NCI-H2081 treated with DMSO at 0.1 percent for 48 hours (cell line): ENCODE data around the gene DHRS9.
"Not testable (repeated sequence)": the region's sequence is repeated elsewhere in the genome, so short reads cannot be mapped to it uniquely, and the experiment has no call there.

ENCODE experiments used
- DNase-seq: peaks from one replicate; lab custom pipeline; 2025; lab: John Stamatoyannopoulos, UW

The DHRS9 gene

DNA sequence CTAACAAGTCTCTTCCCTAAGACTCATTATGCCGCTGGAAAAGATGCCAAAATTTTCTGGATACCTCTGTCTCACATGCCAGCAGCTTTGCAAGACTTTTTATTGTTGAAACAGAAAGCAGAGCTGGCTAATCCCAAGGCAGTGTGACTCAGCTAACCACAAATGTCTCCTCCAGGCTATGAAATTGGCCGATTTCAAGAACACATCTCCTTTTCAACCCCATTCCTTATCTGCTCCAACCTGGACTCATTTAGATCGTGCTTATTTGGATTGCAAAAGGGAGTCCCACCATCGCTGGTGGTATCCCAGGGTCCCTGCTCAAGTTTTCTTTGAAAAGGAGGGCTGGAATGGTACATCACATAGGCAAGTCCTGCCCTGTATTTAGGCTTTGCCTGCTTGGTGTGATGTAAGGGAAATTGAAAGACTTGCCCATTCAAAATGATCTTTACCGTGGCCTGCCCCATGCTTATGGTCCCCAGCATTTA lies 26.3 kb downstream of the DHRS9 start:
- no peak for DNase-seq

DNA sequence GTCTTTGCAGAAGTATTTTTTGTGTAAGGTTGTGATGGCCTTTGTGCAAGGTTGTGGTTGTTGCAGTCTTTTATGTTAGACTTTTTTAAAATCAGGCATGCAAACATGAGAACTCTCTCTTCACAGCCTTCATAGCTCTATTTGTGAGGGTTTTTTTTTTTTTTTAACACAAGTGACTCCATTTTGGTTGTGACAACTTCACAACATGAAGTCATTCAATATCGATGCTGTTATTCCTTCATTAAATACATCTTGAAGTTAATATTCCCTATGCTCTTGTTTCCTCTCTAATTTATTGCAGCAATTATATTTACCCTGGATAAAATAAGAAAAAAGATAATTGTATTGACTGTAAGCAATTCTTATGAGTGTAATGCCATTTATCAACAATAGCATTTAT lies 35.5 kb downstream of the DHRS9 start:
- no peak for DNase-seq

DNA sequence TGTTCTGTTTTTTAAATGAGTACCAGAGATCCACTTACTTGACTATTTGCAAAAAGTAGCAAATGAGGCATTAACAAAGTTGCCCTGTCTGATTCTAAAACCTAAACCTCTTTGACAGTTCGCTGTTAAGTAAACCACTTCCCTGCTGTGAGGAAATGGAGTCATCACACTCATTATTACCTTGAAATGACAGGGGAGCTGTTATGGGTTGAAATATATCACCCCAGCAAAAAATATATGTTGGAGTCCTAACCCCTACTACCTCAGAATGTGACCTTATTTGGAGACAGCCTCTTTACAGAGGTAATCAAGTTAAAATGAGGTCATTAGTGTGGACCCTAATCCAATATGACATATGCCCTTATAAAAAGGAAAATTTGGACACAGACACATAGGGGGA lies 36.1 kb downstream of the DHRS9 start:
- DNase-seq = no peak

DNA sequence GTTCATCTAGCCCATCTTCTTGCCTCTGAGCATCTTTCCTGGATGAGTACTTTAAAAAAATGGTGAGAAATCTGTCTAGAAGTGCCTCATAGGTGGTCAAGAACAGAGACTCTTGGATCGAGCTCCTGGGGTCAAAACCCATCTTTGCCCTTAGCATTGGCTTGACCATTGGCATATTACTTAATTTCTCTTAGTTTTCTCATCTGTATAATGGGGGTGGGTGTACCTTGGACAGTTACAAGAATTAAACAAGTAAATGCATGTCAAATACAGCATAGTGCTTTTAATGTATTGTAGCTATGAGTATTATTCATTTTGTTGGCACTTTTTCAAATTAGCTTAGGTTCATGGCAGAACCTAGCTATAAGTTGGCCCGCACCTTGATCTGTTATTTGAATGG lies 36.8 kb downstream of the DHRS9 start:
- DNase-seq = no peak

DNA sequence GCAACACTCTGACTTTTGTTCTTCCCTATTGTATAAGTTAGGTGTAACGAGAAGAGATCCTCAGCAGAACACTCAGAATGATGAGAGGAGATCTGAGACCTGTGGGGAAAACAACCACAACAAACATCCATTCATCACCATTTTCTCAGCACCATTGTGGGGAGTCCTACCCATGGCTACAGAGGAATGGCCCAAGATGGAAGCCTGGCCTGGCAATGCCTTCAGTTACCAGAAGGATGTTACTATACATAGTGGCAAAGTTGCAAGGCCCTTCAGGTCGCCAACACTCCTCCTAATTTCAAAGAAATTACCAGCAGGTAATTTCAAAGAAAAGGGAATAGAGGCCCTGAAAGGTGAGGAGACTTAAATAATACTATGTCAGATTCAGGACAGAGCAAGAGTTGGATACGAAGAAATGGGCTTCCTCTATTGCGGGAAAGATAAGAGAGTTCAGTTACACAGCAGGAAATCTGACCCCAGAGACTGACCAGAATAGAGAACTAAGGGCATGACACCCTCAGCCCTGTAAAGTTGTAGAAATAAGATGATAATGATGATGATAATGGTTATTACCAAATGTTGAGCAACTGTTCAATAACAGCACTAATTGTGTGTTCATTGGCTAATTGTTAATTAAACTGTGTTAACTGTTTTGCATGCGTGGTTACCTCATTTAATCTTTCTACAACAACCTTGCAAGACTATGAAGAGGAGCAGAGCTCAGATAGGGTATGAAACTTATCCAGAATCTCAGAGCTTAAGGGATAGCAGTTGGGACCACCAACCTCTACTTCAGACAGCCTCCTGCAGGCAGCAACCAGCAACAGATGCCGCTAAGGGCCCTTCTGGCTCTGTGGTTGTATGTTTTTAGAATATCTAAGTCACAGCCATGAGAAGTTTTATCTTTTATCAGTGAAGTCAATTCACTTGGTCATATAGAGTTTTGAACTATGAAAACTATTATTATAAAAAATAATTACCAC lies 37.5 kb downstream of the DHRS9 start:
- no peak for DNase-seq

DNA sequence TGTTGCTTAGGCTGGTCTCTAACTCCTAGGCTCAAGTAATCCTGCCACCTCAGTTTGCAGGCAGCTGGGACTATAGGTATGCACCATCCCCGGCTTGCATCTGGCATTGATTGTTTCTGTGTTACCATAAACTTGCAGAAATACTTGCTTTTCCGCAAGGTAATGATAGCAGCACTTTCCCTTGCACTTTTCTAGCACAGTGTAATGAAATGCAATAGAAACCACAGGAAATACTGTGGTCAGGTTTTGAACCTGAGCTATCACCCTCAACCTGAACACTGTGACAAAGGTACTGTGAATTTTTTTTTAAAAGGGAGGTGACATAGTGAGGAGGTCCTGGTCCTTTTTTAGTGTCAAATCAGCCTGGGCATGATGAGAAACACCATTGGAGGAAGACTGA lies 38.3 kb downstream of the DHRS9 start:
- no peak for DNase-seq

DNA sequence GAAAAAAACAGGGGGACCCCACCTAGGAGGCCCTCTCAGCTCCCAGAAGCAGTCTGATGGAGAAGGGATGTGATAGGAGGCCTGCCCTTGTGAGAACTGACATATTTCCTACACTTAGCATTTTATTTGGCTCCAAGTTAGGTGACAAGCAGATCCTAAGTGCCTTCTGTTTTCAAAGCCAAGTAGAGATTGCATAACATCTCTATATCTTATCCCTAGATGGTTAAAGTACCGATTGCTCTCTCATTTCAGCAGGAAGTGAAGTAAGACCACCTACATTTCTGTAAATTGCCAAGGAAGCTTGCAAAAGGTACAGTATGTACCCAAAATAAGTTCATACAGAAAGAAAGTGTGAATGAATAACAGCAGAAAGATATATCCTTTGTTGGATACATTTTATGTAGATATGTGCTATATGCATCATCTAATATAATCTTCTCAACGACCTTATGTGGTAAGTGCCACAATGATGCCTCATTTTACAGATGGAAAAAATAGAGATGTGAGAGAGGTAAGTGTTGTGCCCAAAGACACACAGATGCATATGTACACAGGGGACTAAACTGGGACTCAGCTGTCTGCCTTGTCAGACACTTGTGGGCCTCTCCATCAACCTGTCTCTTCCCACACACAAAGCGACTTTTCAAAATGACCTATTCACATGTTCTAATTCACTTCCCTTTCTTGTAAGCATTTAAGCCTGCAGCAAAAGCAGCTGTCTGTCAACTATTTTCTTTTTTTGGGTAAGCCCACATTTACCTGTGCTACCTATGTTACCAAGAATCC lies 38.9 kb downstream of the DHRS9 start:
- no peak for DNase-seq

DNA sequence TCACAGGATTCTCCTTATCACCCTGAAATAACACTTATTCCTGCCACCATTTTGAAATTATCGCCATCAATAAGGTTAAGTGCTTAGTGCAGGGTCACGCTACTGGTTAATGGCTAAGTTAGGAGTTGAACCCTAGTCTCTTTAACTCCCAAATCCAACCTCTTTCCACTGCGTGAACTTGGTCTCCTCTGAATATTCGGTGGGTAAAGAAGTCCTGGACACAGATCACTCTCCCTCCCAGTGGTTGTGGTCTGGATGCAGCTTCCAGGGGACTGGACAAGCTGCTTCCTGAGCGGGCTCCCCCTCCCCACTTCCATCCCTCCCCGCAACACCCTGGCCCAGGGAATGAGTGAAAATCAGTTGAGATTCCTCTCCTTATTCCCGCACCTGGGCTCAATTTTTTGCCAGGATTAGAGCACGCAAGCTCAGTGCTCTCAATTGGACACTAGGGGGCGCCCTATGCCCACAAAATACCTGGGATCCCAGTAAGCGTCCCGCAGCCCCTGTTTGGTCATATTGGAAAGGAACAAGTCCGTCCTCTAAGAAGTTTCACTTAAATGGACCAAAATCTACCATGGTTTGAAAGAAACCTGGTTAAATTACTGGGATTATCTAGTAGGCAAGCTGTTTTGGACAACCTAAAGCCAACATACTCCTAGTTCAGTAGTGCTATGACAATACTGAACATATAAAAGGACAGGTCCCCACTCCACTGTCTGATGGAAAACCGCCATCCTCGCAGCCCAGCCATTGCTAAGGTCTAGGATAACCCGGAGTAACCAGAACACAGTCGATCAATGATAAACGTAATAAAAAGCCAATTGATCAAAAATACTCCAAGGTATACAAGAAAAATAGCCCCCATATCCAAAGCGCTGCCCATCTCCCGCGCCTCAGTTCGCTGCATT lies 40.4 kb downstream of the DHRS9 start:
- DNase-seq = peak; percentile 4

DNA sequence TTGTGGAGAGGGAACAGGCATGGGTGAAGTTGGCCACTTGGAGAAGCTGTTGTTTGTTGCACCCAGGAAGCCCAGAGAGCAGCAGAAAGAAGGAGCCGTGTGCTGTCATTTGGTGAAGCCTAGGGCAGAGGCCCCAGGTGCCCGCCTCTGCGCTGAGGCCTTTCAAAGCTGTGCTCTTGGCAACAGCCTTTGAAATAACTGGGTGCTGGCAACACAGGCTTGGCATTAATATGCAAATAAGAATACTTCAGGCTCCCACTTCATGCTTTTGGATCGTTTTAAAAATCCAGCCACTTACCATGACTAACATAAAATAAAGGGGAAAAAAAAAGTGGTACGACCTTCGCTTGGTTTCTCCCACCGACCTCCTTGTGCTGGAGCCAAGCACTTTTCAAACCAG lies 41.1 kb downstream of the DHRS9 start:
- DNase-seq = no peak

DNA sequence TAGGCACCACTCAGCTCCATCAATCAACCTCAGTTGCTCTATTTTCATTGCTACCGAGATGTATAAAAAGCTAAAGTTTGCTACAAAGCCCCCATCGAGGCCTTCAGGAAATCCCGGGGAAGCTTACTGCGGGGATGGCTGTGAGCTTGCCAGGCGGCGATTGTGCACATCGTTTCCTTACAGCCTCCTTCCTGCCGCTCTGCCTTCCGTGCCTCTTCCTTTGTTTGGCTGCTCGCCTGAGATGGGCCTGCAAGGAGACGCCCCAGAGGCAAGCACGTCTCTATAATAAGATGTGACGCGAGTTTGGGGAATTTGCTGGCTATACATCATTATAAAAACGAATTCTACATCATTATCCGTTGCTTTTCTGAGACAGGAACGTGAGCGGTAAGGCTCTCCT lies 41.6 kb downstream of the DHRS9 start:
- DNase-seq = no peak

DNA sequence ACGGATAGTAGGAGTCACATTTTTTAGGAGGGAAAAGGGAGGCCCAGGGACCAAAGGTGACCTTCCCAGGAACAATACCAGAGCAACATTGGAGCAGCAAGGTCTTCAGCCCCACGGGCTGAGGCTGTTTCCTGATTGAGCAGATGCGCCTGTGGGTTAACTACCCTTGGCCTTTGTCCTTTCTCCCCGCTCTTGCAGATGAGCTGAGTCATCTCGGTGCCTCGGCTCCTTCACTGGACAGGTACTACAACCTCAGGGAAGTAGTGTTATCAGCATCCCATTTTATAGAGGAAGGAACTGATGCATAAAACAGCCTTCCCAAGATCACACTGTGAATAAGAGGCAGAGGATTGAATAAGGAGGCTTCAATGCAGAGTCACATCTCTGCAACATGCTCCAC lies 43.5 kb downstream of the DHRS9 start:
- DNase-seq = no peak

DNA sequence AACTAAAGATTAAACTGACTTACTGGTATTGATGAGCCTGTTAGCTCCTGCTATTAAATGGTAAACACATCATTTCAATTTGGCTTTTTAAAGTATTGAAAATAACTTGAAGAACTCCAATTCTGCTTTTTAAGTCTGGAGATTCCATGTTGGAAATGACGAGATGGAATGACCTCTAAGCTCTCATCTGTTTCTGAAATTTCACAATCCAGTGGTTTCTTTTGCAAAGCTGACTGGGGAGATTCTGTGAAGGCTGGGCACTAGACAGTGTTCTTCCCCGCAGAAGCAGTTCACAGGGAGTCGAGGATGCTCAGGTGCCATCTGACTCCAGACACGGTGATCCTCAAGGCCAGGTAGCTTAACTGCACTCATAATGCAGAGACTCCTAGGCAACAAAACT lies 44.7 kb downstream of the DHRS9 start:
- DNase-seq = no peak

DNA sequence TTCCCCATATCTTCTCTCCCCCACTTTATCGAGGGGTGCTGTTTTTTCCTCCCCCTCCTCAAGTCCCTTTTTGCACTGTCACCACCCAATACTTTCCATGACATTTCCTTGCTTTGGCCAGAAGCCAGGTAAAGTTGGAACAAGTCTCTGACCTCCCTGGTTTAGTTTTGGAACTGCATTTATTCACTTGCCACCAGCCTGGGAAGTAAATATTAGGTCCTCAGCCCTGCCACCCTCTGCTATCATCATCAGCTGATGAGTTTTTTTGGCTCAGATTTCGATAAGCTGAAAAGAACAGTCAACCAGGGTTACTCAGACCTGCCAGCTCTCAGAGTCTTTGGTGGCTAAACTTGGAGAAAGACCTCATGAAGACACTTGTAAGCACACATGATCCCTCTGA lies 47.0 kb downstream of the DHRS9 start:
- DNase-seq = no peak

DNA sequence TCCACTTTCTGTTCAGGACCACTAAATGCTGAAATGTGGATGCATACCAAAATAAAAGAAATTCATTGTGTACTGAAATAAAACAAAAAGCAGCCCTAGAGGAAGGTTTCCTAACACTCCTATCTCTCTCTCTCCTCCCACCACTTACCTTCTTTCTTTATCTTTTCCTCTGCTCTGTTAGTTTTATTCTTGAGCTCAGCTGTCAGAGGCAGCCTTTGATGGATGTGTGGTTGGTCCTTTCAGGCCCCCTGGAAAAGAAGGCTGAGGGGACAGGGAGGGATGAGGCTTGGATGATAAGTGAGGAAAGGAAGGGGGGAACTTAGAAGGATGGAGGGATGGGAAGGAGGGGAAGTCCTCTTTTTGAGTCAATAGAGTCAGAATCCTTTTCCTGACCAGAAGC lies 47.6 kb downstream of the DHRS9 start:
- no peak for DNase-seq

DNA sequence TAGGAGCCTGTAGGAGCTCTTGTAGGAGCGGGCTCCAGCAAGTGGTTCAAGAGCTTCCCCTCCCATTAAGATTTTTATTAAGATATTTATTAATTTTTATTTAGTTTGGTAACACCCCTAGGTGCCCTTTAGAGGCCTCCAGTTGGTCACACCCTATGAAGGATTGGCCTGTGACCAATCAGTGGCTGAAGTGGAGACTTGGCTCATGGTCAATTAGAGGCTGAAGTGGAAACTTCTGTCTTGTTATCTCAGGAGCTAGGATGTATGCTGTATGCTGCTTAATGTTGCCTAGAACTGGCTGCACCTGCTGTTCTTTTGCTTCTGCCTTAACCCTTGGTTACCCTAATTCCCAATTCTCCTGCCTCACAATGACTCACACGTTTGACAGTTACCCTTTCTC lies 48.7 kb downstream of the DHRS9 start:
- DNase-seq = no peak

DNA sequence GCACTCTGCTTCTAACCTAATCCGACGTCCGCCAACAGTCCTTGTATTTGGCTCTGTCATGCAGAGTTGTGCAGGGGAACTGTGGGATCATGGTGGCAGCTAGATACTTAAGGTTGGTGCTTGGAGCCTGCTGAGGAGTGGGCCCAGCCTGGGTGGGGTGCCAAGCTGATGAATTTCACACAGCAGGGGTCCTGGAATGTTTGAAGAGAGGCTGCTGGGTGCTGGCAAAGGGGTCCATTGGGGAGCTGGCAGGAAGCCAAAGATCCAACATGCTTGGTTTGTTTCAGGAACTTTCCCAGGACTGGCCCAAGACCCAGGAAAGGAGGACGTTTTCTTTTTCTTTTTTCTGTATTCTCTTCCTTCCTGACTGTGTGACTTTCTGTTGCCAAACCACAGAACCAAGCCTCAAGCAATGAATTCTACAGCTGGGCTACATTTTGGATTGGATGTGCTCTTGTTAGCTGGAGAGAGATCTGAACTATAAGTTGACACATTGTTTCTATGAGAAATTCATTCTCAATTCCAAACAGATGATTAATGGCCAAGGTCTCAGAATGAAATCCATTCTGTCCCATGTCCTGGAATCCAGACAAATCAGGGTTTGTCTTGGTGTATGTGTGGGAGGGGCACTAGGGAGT lies 49.9 kb downstream of the DHRS9 start:
- no peak for DNase-seq

DNA sequence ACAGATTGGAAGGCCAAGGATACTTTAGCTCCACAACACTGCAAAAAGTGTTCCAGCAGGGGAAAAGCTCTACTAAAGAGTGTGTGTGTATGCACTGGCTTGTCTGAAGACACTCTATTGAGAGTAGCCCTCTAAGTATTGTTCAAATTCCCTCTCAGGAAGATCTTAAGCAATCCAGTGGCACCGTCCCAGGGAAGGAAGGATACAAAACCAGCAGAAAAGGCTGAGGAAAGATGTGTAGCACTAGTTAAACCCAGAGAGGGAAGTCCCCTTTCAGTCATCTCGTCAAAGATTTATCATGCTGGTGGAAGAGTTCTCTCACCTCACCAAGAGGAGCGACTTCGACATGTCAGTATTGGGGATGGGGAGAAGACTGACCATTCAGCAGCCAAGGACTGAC lies 50.5 kb downstream of the DHRS9 start:
- DNase-seq = no peak

DNA sequence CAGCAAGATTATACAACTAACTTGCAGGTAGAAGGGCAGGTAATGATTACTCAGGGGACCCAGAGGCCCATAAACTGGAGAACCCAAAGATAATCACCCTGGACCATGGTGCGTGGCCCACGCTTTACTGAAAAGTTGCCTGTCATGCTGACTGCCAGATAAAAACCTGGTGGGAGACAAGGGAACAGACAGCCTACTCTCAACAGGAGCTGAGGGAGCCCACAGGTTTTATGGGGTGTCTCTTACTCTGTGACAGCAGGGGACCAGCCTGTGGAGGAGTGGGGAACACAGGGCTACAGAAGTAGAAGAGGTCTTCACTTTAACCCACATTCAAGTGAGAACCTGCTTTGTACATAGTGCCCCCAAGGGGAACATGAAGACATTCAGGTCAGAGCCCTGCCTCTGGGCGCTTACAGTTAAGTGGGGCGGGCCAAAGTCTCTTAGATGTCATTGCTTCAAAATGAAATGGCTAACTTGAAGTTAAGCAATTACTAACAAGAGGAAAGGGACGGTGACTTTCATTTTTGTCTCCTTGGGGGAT lies 60.4 kb downstream of the DHRS9 start:
- no peak for DNase-seq

DNA sequence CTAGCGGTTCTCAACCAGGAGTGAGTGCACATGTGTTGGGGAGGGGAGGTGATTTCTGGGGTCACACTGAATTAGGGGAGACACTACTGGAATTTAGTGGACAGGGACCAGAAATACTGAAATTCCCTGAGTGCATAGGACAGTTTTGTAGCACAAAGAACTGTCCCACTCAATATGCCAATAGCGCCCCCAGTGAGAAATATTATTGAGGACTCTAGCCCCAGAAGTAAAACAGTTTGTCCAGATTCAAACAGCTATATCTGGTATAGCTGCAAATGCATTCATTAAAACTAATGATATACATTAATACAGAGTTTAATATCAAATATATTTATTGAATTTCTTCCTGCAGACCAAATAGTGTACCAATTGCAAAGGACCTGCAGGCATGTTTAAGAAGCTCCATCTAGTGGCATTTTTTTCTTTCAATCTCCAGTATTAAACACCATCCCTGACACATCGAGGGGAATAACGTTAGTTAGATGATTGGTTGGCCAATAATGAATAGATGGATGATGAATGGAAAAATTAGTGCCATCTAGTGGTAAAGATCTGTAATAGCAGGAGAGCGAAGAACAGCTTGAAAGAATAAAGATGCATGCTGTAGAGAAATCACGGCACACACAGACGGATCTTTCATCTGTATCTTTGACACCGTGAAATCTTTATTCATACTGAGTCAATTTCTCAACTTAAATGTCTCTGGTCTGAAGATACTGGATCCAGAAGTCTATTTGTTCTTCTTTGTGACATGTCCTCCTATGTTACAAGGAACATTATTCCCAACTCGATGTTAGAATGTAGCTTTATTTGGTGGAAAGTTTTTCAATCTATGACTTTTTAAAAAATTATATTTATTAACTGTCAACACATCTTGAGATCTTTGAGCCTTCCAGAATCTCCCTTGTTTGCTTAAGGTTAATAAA lies 62.5 kb downstream of the DHRS9 start:
- no peak for DNase-seq

DNA sequence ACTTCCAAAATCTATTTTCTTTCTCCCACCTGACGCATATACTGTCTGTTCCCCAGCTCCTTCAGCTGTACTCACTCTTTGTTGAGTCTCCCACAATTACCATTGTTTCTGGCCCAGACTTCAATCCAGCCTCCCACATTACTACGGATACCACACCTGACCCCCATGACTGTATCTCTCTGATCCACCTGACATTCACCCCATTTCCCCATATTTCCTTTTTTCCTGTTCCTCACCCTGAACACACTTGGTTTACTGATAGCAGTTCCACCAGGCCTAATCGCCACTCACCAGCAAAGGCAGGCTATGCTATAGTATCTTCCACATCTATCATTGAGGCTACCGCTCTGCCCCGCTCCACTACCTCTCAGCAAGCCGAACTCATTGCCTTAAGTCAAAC lies 64.9 kb downstream of the DHRS9 start:
- DNase-seq = not testable (repeated sequence)
